Fibroblast of the aortic adventitia (primary cell): ENCODE results near the gene DAP. TPM values are rescaled to one million over a fixed set of nuclear protein-coding genes. Genes with fewer than 3 reads are reported as not detected.

Experiments
- DNase-seq: peaks from one replicate; pipeline ENCODE4 v3.0.0-alpha.2; 2010; ENCODE audit warnings: low read depth
- H3K4me3 ChIP-seq: 2 replicates; pipeline ENCODE4 v1.5.1; 2011; ENCODE audit warnings: low read depth, mild to moderate bottlenecking, control low read depth, low read length, moderate library complexity
- CTCF ChIP-seq: IDR thresholded peaks from 2 replicates; pipeline ENCODE4 v1.5.1; 2011; ENCODE audit warnings: mild to moderate bottlenecking, low read length, control low read depth, inconsistent platforms; ENCODE audit not compliant: insufficient read depth
- total RNA-seq: library from RNA; depleted of rRNA; stranded (reverse); fragments of >200 nt; gene quantifications from 2 replicates; pipeline ENCODE4 v1.2.3, GENCODE V29; 2012; ENCODE audit warnings: low replicate concordance

The DAP gene
- total RNA-seq, 1 donor = 49.3 TPM

GRCh38 chr5:10637944-10638343, 123.1 kb downstream of the DAP start:
- no peak overlapping the region for H3K4me3 ChIP-seq
- no peak for TF ChIP-seq CTCF

DNA sequence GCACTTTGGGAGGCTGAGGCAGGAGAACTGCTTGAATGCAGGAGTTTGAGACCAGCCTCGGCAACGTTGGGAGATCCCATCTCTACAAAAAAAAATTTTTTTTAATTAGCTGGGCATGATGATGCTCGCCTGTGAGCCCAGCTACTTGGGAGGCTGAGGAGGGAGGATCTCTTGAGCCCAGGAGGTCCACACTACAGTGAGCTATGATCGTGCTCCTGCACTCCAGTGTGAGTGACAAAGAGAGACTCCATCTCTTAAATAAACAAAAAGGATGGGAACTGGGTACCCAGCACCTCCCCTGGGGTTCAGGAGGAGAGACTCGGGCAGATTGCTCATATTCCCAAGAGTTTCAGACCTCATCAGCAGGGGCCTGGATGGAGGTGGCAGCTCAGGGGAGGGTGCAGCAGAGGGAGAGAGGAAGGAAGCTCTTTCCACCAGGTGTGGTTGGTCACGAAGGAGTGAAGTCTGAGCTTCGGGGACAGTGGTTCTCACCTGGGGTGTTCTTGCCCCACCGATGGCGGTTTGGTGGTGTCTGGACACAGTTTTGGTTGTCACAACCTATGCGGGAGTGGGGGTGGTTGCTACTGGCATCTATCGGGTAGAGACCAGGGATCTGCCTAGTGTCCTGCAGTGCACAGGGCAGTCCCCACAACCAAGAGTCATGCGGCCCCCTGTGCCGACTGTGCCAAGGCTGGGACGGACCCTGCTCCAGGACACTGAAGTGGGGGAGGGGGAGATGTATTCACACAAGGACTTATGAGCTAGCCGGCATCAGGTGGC, 124.5 kb downstream of the DAP start:
- no peak overlapping the region for H3K4me3 ChIP-seq
- DNase-seq = no peak
- no peak for TF ChIP-seq CTCF

More at GRCh38 chr5:10637944-10638343, 123.1 kb downstream of the DAP start:
- DNase-seq = no peak

GRCh38 chr5:10635867-10636350, 125.1 kb downstream of the DAP start:
- DNase-seq = no peak
- no peak for TF ChIP-seq CTCF
- no peak overlapping the region for H3K4me3 ChIP-seq

DNA sequence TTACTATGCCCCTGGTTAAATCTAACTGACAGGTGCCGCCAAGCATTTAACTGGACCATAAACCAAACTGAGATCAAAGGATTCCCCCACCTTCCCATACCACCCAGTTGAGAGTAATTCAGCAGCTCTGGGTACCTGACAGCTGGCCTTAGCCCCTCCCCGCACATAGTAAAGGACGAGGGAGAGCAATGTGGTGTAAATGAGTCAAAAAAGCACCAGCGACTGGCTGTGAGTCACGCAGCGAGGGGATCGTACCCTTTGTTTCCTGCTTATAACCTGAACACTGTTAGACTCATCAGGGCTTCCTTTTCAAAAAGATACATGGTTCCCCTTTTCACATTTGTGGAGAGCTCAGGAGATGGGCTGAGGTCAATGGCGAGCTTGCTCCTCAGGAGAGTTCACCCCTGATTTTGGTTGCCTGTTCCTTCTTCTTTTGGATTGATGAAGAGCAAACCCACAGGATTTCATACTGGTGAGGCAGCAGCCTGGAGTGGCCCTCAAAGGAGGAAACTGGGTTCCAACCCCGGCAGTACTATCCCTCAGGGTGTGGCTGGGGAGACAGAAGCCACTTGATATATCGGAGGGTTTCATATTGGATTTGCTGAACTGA, 125.7 kb downstream of the DAP start:
- no peak for TF ChIP-seq CTCF
- DNase-seq = peak; percentile 18
- H3K4me3 ChIP-seq = no peak overlapping the region

DNA sequence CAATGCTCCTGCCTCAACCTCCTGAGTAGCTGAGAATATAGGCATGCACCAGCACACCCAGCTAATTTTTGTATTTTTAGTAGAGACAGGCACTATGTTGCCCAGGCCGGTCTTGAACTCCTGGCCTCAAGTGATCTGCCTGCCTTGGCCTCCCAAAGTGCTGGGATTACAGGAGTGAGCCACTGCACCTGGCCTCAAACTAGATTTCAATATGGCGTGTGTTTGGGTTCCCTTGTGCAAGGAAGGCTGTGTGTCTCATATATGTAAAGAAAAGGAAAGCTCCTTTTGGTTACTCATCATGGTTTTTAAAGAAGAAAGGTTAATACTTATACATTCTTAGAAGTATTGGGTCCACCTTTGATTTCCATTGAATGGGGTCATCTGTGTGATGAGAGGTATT, 126.5 kb downstream of the DAP start:
- no peak overlapping the region for H3K4me3 ChIP-seq
- DNase-seq = no peak
- TF ChIP-seq CTCF = no peak

GRCh38 chr5:10634050-10634449, 127.0 kb downstream of the DAP start:
- H3K4me3 ChIP-seq = no peak overlapping the region
- DNase-seq = no peak
- TF ChIP-seq CTCF = no peak
